Heart right ventricle (tissue), 16 donors: ENCODE results near the gene SPON1. TPM values are rescaled to one million over a fixed set of nuclear protein-coding genes. Genes with fewer than 3 reads are reported as not detected.

Experiments used
- ATAC-seq, 8 donors: fragments of 200-7000 bp; cut with Tn5 transposase; one replicate each; pipeline ENCODE4 v1.9.1; 2020; ENCODE audit warnings: mild to moderate bottlenecking in 8 of 8, moderate library complexity in 8 of 8, moderate number of reproducible peaks in 1 of 8
- DNase-seq, 2 donors: peaks; one replicate each; pipeline ENCODE4 v3.0.0-alpha.2; 2020
- H3K27ac ChIP-seq, 10 donors: fragments of 200-600 bp; sonication (generic) in 2 of 10; one replicate each; pipeline versions ENCODE4 v1.5.0 to v1.8.0; 2020 to 2022; ENCODE audit warnings: mild to moderate bottlenecking in 3 of 10
- H3K27me3 ChIP-seq, 7 donors: fragments of 200-600 bp; one replicate each; pipeline ENCODE4 v1.8.0; 2021 to 2022; ENCODE audit warnings: mild to moderate bottlenecking in 2 of 7
- H3K36me3 ChIP-seq, 9 donors: fragments of 200-600 bp; sonication (generic) in 1 of 9; one replicate each; pipeline versions ENCODE4 v1.5.0 to v1.8.0; 2020 to 2022; ENCODE audit warnings: mild to moderate bottlenecking in 2 of 9
- H3K4me1 ChIP-seq, 9 donors: fragments of 200-600 bp; sonication (generic) in 1 of 9; one replicate each; pipeline versions ENCODE4 v1.5.0 to v1.8.0; 2020 to 2022; ENCODE audit warnings: mild to moderate bottlenecking in 4 of 9
- H3K4me3 ChIP-seq, 10 donors: fragments of 200-600 bp; sonication (generic) in 2 of 10; one replicate each; pipeline versions ENCODE4 v1.5.0 to v1.8.0; 2020 to 2022; ENCODE audit warnings: mild to moderate bottlenecking in 7 of 10, moderate library complexity in 2 of 10
- H3K9me3 ChIP-seq, 11 donors: fragments of 200-600 bp in 10 of 11; sonication (generic) in 2 of 11; one replicate each; pipeline versions ENCODE4 v1.5.0 to v1.8.0; 2013 to 2022; ENCODE audit warnings: mild to moderate bottlenecking in 2 of 11, control low read depth in 1 of 11, moderate library complexity in 1 of 11
- WGBS, 2 donors: extraction: QIAGEN DNeasy Blood & Tissue Kit; methylation state at CpG; one replicate each; pipeline ENCODE4 v1.1.7; 2013; ENCODE audit warnings: inconsistent platforms in 1 of 2; 5-methylcytosine and 5-hydroxymethylcytosine counted together
- intact Hi-C, 10 donors: fragments of 100-400 bp; cut with DNase I; formaldehyde crosslinking; loops; one replicate each; pipeline versions ENCODE4 v1.11.1 to v1.14.2; 2022
- polyA plus RNA-seq, 2 donors: library from polyadenylated mRNA; stranded (reverse); fragments of 200-250 nt; gene quantifications; one replicate each; pipeline ENCODE4 v1.2.3, GENCODE V29; 2013
- total RNA-seq, 10 donors: library from RNA; stranded (reverse); fragmentation: NEBNext Ultra II Directional in 3 of 10; extraction: Animal tissue kit (Norgen Biotek cat#: 25700) in 3 of 10; gene quantifications; one replicate each; pipeline versions ENCODE4 v1.2.1 to v1.2.4, GENCODE V29; 2021 to 2023
- TF ChIP-seq, protein P1 (sequence below), 9 donors: fragments of 200-600 bp; sonication (generic) in 2 of 9; IDR thresholded peaks; one replicate each; pipeline versions ENCODE4 v1.5.0 to v1.8.0; 2021 to 2022; ENCODE audit warnings: antibody characterized with exemption in 9 of 9, mild to moderate bottlenecking in 5 of 9, moderate library complexity in 1 of 9
- donor health status: Arrhythmogenic right ventricular cardiomyopathy.
- donor health status: ischemic (EF 13 %, LVEDD 7.1; RV severe dilation, severe dysfunction).
- donor health status: healthy with polysubstance abuse.
- donor health status: DM: no; HTN: yes; CAD: no.
- donor health status: DM: no; HTN: no; CAD: no.
- donor health status: ischemic (EF 25% LVEDD 6.9; RV normal size, moderate dysfunction).
- donor health status: ischemic (EF 25% LVEDD 5.7; RV mildly dilated, moderate dysfunction).
- donor health status: healthy.
- donor health status: DM: yes; HTN: yes; CAD: no.
- donor health status: Ischemic cardiomyopathy.
- donor health status: ischemic (EF 35%, LVEDD 5.7; RV mildly dilated, moderate dysfunction).
- donor health status: nonischemic (EF 11% LVEDD 7.7; RV severe dilation, severe dysfunction).
- donor health status: DM: yes; HTN: yes; CAD: no.
- donor health status: PGD.
- donor health status: ischemic (EF 29% LVEDD 5.4; RV normal size, mild dysfunction).
- donor health status: nonischemic (EF 23%, LVEDD 6.1; RV moderate dilation, normal function).

Gene SPON1
- total and polyA plus RNA-seq, 12 donors, result 2.9 to 14.7 (median 5.6) TPM

DNA sequence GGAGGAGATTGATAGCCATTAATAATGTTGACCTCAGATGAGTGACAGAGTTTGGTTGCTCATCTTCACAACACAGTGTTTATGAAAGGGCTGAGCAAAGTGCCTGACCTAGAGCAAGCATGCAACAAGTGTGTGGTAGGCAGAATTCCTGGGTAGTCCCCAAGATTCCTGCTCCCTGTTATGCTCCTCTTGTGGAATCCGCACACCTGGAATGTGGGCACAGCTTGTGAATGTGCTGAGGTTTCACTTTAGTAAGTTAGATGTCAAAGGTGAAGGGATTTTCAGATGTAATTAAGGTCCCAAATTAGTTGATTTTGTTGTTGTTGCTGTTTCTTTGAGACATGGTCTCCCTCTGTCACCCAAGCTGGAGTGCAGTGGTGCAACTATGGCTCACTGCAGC, 20.7 kb upstream of the SPON1 start:
- no peaks in the 10 kb centered on the region for H3K4me1 ChIP-seq
- DNase-seq (no peak), ATAC-seq (no peak)
- no peak overlapping the region for H3K27ac ChIP-seq
- WGBS, 2 donors, result 93 to 95% methylated on average over 1 of the region's 1 CpG
- H3K27me3 ChIP-seq, result peaks cover 0 to 23% (median 0%) of the 10 kb centered on the region in 7 donors
- TF ChIP-seq, protein P1, sequence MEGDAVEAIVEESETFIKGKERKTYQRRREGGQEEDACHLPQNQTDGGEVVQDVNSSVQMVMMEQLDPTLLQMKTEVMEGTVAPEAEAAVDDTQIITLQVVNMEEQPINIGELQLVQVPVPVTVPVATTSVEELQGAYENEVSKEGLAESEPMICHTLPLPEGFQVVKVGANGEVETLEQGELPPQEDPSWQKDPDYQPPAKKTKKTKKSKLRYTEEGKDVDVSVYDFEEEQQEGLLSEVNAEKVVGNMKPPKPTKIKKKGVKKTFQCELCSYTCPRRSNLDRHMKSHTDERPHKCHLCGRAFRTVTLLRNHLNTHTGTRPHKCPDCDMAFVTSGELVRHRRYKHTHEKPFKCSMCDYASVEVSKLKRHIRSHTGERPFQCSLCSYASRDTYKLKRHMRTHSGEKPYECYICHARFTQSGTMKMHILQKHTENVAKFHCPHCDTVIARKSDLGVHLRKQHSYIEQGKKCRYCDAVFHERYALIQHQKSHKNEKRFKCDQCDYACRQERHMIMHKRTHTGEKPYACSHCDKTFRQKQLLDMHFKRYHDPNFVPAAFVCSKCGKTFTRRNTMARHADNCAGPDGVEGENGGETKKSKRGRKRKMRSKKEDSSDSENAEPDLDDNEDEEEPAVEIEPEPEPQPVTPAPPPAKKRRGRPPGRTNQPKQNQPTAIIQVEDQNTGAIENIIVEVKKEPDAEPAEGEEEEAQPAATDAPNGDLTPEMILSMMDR (IDR thresholded peaks at IDR 0.05), result no peak
- H3K9me3 ChIP-seq, result peaks cover 0 to 12% (median 0%) of the 10 kb centered on the region in 11 donors
- intact Hi-C loops, result no loop called here
- no peak overlapping the region for H3K4me3 ChIP-seq
- no peaks in the 10 kb centered on the region for H3K36me3 ChIP-seq

DNA sequence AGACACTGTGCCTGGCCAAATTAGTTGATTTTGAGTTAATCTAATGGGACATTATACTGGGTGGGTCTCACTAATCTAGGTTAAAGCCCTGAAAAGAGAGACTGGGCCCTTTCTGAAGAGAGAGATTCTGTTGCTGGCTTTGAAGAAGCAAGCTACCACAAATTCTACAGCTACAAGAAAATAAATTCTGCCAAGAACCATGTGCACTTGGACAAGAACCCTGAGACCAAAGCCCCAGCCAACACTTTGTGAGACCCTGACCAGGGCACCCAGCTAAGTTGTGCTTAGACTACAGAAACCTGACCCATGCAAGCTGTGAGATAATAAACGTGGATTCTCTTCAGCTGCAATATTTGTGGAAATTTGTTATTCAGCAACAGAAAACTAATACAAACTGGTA, 20.1 kb upstream of the SPON1 start:
- intact Hi-C loops, result no loop called here
- H3K4me3 ChIP-seq, result no peak overlapping the region
- H3K27me3 ChIP-seq, result peaks cover 0 to 23% (median 0%) of the 10 kb centered on the region in 7 donors
- H3K9me3 ChIP-seq, result peaks cover 0 to 8% (median 0%) of the 10 kb centered on the region in 11 donors
- no peaks in the 10 kb centered on the region for H3K36me3 ChIP-seq
- DNase-seq, result no peak
- TF ChIP-seq, protein P1 (IDR thresholded peaks at IDR 0.05), result no peak
- no peaks in the 10 kb centered on the region for H3K4me1 ChIP-seq
- no peak overlapping the region for H3K27ac ChIP-seq
- ATAC-seq, result no peak
- WGBS, 2 donors, result 75 to 84% methylated on average over 1 of the region's 1 CpG

DNA sequence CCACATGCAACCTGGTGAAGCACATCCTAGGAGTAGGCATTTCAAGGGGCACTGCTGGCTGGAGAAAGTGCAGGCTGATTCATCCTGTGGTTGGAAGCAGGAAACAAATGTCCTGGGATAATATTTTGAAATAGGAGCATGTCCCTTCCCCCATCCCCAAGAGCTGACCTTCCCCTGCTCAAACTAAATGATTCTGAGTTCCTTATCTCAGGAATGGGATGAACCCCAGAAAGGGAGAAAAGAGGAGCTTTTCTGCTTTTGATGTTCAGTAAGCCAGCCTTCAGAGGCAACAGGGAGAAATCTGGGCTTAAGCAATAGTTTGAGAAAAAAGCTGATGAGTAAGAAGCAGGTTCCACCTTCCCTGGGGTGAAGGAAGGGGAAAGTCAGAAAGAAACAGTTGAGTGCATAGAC, 19.5 kb upstream of the SPON1 start:
- Histone ChIP-seq H3K4me3 (no peak overlapping the region), H3K36me3 (no peaks in the 10 kb centered on the region), H3K27ac (no peak overlapping the region), H3K9me3 (peaks cover 0 to 5% (median 0%) of the 10 kb centered on the region in 11 donors), H3K4me1 (no peaks in the 10 kb centered on the region), H3K27me3 (peaks cover 0 to 23% (median 0%) of the 10 kb centered on the region in 7 donors)
- DNase-seq (no peak), ATAC-seq (no peak)
- intact Hi-C loops, result no loop called here
- TF ChIP-seq, protein P1 (IDR thresholded peaks at IDR 0.05), result no peak

DNA sequence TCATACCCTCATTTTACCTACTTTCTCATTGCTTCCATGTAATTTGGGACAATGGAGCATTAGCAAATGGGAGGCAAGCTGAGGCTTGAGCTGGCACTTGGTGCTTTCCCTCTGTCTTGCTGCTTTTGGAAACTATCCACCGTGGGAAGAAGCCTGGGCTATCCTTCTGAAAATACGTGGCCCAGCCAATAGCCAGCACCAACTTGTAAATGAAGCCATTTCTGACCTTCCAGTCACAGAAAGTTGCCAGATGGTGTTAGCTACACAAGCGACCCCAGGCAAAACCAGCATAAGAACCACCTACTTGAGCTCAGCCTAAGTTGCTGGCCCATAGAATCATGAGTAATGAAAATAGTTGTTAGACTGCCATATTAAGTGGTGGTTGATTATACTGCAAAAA, 18.5 kb upstream of the SPON1 start:
- H3K27me3 ChIP-seq, result peaks cover 0 to 29% (median 2%) of the 10 kb centered on the region in 7 donors
- no peak for DNase-seq
- no peaks in the 10 kb centered on the region for H3K36me3 ChIP-seq
- intact Hi-C loops, result no loop called here
- H3K27ac ChIP-seq, result no peak overlapping the region
- TF ChIP-seq, protein P1 (IDR thresholded peaks at IDR 0.05), result no peak
- no peaks in the 10 kb centered on the region for H3K4me1 ChIP-seq
- H3K4me3 ChIP-seq, result no peak overlapping the region
- H3K9me3 ChIP-seq, result no peaks in the 10 kb centered on the region
- WGBS, 2 donors, result 79 to 83% methylated on average over 3 of the region's 3 CpGs
- ATAC-seq, result no peak
